Lower lobe of right lung (tissue), 2 donors: ENCODE measurements around the gene REXO1. TPM values are rescaled to one million over a fixed set of nuclear protein-coding genes. Genes with fewer than 3 reads are reported as not detected.

ENCODE experiments used
- ATAC-seq, 2 donors: fragments of 200-7000 bp; cut with Tn5 transposase; one replicate each; pipeline ENCODE4 v1.9.1; 2020 to 2022; ENCODE audit warnings: mild to moderate bottlenecking in 2 of 2, moderate library complexity in 2 of 2
- DNase-seq: peaks from one replicate; pipeline ENCODE4 v3.0.0-alpha.2; 2020
- H3K27ac ChIP-seq: fragments of 200-600 bp; one replicate; pipeline ENCODE4 v1.8.0; 2022
- H3K27me3 ChIP-seq: fragments of 200-600 bp; one replicate; pipeline ENCODE4 v1.8.0; 2022; ENCODE audit warnings: low read depth
- H3K36me3 ChIP-seq: fragments of 200-600 bp; one replicate; pipeline ENCODE4 v1.8.0; 2022; ENCODE audit warnings: mild to moderate bottlenecking
- H3K4me1 ChIP-seq: fragments of 200-600 bp; one replicate; pipeline ENCODE4 v1.8.0; 2022
- H3K4me3 ChIP-seq: fragments of 200-600 bp; one replicate; pipeline ENCODE4 v1.8.0; 2022; ENCODE audit warnings: mild to moderate bottlenecking
- H3K9me3 ChIP-seq: fragments of 200-600 bp; one replicate; pipeline ENCODE4 v1.8.0; 2022
- intact Hi-C: fragments of 100-400 bp; cut with DNase I; formaldehyde crosslinking; loops from one replicate; pipeline ENCODE4 v1.11.0; 2022
- total RNA-seq: library from RNA; stranded (reverse); fragmentation: NEBNext Ultra II Directional; extraction: Animal tissue kit (Norgen Biotek cat#: 25700); gene quantifications from one replicate; pipeline ENCODE4 v1.2.1, GENCODE V29; 2021
- TF ChIP-seq, protein P1 (sequence below): fragments of 200-600 bp; IDR thresholded peaks from one replicate; pipeline ENCODE4 v1.8.0; 2022; ENCODE audit warnings: antibody characterized with exemption, mild to moderate bottlenecking
- donor health status: DM: no; HTN: yes; CAD: no; lungs with severe emphysema.

REXO1 gene
- total RNA-seq, 1 donor from 2014 or later: 29.1 TPM

DNA sequence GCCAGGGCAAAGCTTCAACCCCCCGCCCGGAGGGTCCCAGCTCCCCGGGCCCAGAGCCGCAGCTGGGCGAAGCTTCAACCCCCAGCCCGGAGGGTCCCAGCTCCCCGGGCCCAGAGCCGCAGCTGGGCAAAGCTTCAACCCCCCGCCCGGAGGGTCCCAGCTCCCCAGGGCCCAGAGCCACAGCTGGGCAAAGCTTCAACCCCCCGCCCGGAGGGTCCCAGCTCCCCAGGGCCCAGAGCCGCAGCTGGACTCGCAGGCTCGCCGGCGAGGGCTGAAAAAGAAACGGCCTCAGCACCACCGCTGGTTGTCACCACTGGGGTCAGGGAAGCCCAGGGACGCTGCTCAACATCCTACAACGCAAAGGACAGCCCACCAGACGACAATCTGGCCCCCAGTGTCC is 5.2 kb downstream of the REXO1 start:
- Histone ChIP-seq H3K9me3 (no peaks in the 10 kb centered on the region), H3K4me1 (peaks cover 84% of the 10 kb centered on the region), H3K27me3 (no peaks in the 10 kb centered on the region), H3K27ac (no peak overlapping the region), H3K4me3 (no peak overlapping the region), H3K36me3 (peaks cover 26% of the 10 kb centered on the region)
- TF ChIP-seq, protein P1, sequence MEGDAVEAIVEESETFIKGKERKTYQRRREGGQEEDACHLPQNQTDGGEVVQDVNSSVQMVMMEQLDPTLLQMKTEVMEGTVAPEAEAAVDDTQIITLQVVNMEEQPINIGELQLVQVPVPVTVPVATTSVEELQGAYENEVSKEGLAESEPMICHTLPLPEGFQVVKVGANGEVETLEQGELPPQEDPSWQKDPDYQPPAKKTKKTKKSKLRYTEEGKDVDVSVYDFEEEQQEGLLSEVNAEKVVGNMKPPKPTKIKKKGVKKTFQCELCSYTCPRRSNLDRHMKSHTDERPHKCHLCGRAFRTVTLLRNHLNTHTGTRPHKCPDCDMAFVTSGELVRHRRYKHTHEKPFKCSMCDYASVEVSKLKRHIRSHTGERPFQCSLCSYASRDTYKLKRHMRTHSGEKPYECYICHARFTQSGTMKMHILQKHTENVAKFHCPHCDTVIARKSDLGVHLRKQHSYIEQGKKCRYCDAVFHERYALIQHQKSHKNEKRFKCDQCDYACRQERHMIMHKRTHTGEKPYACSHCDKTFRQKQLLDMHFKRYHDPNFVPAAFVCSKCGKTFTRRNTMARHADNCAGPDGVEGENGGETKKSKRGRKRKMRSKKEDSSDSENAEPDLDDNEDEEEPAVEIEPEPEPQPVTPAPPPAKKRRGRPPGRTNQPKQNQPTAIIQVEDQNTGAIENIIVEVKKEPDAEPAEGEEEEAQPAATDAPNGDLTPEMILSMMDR: no peak
- intact Hi-C loops: no loop called here
- ATAC-seq (no peak), DNase-seq (no peak)

DNA sequence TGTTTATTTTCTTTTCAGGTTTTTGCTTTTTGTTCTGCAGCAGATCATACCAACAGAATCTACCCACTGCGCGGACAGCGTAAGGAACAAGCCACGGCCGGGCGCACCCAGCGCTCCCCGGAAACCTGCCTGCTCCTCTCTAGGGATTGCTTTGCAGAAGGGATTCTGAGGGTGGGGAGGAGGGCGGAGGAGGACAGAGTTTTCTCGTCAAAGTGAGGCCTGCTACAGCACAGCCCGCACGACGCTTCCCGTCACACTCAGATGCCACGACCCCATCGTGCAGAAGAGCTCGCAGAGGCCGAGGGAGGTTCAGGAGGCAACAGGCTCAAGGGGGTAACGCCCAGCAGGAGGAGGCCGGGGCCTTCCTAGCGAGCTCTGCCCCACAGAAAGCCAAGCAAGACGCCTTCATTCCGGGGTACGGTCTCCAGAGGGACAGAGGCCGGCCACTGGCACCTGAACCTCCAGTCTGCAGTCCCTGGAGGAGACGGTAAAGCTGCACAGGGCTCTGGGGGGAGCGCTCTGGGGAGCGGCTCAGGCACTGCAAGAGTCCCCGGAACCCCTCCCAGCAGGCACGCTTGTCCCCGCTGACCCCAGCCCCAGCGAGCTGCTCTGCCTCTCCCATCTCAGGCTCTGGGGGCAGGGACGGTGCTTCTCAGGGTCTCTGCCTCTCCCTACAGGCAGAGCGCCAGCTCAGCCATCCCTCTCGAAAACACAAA is 6.9 kb downstream of the REXO1 start:
- H3K9me3 ChIP-seq: no peaks in the 10 kb centered on the region
- H3K36me3 ChIP-seq: peaks cover 26% of the 10 kb centered on the region
- H3K4me3 ChIP-seq: peak overlapping the region; percentile 40
- DNase-seq: no peak
- H3K27ac ChIP-seq: peak overlapping the region; percentile 58
- H3K27me3 ChIP-seq: no peaks in the 10 kb centered on the region
- no peak for ATAC-seq
- H3K4me1 ChIP-seq: peaks cover 82% of the 10 kb centered on the region
- intact Hi-C loops: no loop called here
- TF ChIP-seq, protein P1: no peak

DNA sequence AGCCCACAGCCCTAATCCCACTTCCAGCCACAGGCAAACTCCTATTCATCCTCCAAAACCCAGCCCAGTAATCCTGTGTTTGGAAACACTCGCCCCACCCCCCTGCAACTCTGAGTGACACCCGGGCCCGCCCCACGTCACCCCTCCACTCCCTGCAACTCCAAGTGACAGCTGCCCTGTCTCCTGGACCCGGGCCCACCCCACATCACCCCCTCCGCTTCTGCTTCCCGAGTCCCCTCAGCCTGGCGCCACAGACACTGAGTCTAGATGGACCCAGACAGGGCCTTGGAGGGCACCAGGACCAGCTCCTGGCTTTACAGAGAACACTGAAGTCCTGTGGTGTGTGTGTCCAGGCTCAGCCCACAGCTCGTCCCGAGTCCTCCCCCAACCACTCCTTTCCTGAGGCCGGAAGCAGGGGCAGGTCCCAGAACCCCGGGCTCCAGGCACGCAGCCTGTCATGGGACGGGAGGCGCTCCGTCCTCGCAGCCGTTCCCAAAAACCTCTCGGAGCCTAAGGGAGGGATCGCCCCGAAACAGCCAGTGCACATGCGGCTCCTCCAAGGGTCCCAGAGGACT is 7.7 kb downstream of the REXO1 start:
- ATAC-seq (no peak), DNase-seq (no peak)
- intact Hi-C loops: no loop called here
- Histone ChIP-seq H3K27me3 (no peaks in the 10 kb centered on the region), H3K9me3 (no peaks in the 10 kb centered on the region), H3K27ac (peak overlapping the region; percentile 58), H3K4me1 (peaks cover 74% of the 10 kb centered on the region), H3K4me3 (peak overlapping the region; percentile 40), H3K36me3 (peaks cover 26% of the 10 kb centered on the region)
- TF ChIP-seq, protein P1: no peak

DNA sequence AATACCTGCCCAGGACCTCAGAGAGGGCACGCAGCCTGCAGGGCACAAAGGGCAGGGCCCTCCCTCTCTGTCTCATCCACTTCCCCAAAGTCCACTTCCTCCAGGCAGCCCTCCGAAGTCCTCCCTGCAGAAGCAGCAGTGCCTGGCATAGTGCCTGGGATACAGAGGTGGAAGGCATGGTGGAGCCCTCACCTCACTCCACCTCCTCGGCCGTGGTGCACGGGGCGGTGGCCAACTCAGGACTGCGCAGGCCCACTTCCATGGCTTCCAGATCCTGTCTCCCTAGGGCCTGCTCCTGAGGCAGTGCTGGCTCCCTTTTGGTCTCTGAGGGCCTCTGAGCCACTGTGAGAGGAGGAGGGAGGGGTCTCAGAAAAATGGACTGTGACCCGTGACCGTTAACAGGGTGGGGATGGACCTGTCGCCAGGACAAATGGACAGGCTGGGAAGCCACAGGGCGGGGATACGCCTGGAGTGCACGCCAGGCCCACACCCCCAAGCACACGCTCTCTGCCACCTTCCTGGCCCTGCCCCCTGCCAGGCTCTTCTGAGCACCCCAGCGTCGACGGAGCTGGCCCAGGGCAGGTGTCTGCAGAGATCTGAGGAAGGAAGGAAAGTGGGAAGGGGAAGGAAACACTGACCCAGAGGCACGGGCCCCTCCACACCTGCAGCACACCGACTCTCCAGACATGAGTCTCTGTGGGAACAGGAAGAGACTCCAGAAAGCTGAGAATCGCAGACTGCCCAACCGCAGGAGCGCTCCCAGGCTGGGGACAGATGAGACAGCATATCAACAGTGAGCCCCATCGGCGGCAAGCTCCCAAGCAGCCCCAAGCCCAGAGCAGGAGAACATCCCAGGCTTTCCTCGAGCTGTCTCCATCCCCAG is 8.4 kb downstream of the REXO1 start:
- H3K4me1 ChIP-seq: peaks cover 71% of the 10 kb centered on the region

DNA sequence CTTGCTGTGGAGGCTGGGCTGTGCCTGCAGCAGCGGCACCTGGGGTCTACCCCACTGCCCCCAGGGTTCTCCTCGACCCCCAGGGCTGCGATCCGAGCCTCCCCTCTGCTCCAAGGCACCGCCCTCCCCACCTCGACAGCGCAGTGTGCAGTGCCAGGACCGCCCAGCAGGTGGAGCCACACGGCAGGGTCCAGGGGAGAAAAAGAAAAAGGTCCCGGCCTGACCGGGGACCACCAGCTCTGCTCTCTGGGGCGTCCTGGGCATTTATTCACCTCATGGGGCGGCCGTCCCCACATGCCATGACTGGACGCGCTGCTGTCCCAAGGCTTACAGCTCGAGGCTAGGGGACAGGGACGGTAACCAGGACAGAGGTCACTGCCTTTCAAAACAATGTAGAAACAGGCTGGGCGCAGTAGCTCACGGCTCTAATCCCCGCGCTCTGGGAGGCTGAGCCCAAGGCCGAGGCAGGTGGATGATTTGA is 10.6 kb downstream of the REXO1 start:
- no peak overlapping the region for H3K4me3 ChIP-seq
- intact Hi-C loops: no loop called here
- TF ChIP-seq, protein P1: peak; percentile 88
- peaks cover 15% of the 10 kb centered on the region for H3K36me3 ChIP-seq
- ATAC-seq: peak; percentile 52 to 65
- no peaks in the 10 kb centered on the region for H3K27me3 ChIP-seq
- no peak for DNase-seq
- peaks cover 67% of the 10 kb centered on the region for H3K4me1 ChIP-seq
- H3K9me3 ChIP-seq: no peaks in the 10 kb centered on the region
- H3K27ac ChIP-seq: no peak overlapping the region

More for the DNA sequence above, 8.4 kb downstream of the REXO1 start:
- peak overlapping the region; percentile 7 for H3K27ac ChIP-seq
- H3K36me3 ChIP-seq: peaks cover 22% of the 10 kb centered on the region
- intact Hi-C loops: no loop called here
- no peaks in the 10 kb centered on the region for H3K27me3 ChIP-seq
- ATAC-seq (no peak), DNase-seq (no peak)
- TF ChIP-seq, protein P1: no peak
- no peak overlapping the region for H3K4me3 ChIP-seq
- H3K9me3 ChIP-seq: no peaks in the 10 kb centered on the region
